Stimulated activated CD4-positive, alpha-beta T cell treated with anti-CD3 and anti-CD28 coated beads, TNF-alpha, amount 100 ng/mL, for 24 hours (primary cell): ENCODE results near the gene DLX3.

Source experiments
- DNase-seq, 3 experiments: peaks; one replicate each; pipeline ENCODE4 v3.0.0-alpha.2; 2020; ENCODE audit warnings: low read depth in 3 of 3

The DLX3 gene

GRCh38 chr17:50023520-50023919 is 28.5 kb upstream of the DLX3 start:
- DNase-seq, result no peak

GRCh38 chr17:50022463-50023130 is 27.6 kb upstream of the DLX3 start:
- no peak for DNase-seq

GRCh38 chr17:50021681-50022370 is 26.8 kb upstream of the DLX3 start:
- no peak for DNase-seq

GRCh38 chr17:50020841-50021599 is 26.0 kb upstream of the DLX3 start:
- DNase-seq, result no peak

GRCh38 chr17:50018909-50019308 is 23.9 kb upstream of the DLX3 start:
- no peak for DNase-seq

GRCh38 chr17:50015146-50015545 is 20.1 kb upstream of the DLX3 start:
- no peak for DNase-seq

GRCh38 chr17:50014471-50015088 is 19.6 kb upstream of the DLX3 start:
- no peak for DNase-seq

GRCh38 chr17:50013079-50013478 is 18.1 kb upstream of the DLX3 start:
- no peak for DNase-seq

- no peak for DNase-seq
Observed at GRCh38 chr17:50009282-50009681, 14.3 kb upstream of the DLX3 start.

- DNase-seq, result no peak
Observed at GRCh38 chr17:50003911-50004310, 8.9 kb upstream of the DLX3 start.

GRCh38 chr17:49998836-49999511 is 4.0 kb upstream of the DLX3 start:
- DNase-seq, result no peak

GRCh38 chr17:49997773-49998703 is 3.0 kb upstream of the DLX3 start:
- peak; percentile 72 to 80 (median 78) for DNase-seq

- DNase-seq, result no peak
Observed at GRCh38 chr17:49997301-49997650, 2.3 kb upstream of the DLX3 start.

- peak; percentile 38 to 60 (median 56) for DNase-seq
Observed at GRCh38 chr17:49996495-49997300, 1.7 kb upstream of the DLX3 start.

- no peak for DNase-seq
Observed at GRCh38 chr17:49996121-49996494, 1.1 kb upstream of the DLX3 start.

GRCh38 chr17:49994085-49995054 is 654 bp downstream of the DLX3 start:
- no peak for DNase-seq

GRCh38 chr17:49993423-49994060 is 1.5 kb downstream of the DLX3 start:
- DNase-seq, result peak in 1 of 3 experiments; percentile 39

- no peak for DNase-seq
Observed at GRCh38 chr17:49992933-49993422, 2.0 kb downstream of the DLX3 start.
